OCI-M1 (cell line): ENCODE measurements around the gene PPARA.

Source experiments
- DNase-seq: peaks from one replicate; lab custom pipeline; 2025; lab: John Stamatoyannopoulos, UW

The PPARA gene

DNA sequence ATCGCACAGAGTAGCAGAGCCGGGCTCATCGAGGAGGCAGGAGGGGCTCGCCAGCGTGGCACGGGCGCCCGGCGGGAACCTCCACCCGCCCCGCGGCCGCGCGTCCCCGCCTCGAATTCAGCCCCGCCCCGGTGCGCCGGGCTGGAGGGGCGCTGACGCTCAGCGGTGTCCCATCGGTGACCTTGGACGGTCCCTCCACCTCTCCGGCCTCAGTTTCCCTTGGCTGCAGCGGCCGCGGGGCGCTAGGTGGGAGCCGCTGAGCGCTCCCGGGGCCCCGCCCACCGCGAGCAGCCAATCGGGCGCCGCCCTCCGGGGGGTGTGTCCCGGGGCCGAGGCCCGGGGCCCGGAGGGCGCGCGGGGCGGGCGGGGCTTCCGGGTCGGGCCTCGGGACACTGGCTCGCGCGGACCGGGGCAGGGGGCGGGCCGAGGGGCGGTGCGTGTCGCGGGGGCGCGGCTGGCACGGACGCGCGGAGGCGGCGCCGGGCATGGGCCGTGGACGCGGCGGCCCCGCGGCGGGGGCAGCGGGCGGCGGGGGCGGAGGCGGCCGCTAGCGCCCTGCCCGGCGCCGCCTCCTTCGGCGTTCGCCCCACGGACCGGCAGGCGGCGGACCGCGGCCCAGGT is at the start of gene PPARA:
TSS of gene PPARA (plus strand) at position 493 of the 621 bp plus-strand sequence. CDS start 47,858 bp downstream, outside the sequence.
- peak; percentile 79 for DNase-seq

DNA sequence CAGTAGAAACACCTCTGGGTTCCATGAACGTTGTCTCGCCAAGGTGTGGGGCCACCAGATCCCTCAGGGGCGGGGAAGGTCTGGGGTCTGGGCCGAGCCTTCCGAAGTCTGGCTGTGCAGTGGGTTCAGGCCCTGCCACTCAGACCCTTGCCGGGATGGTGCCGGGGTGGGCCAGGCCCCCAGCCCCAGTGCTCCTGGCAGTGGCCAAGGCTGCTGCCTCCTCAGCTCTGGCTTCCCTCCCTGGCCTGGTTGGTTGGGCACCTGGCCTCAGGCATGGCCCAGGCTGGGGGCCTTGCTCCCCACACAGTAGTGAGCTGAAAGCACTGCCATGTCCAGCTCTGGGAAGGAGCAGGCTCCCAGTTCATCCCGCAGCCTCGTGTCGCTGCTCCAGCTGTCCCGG is 48.2 kb upstream of the PPARA start:
- DNase-seq: no peak

DNA sequence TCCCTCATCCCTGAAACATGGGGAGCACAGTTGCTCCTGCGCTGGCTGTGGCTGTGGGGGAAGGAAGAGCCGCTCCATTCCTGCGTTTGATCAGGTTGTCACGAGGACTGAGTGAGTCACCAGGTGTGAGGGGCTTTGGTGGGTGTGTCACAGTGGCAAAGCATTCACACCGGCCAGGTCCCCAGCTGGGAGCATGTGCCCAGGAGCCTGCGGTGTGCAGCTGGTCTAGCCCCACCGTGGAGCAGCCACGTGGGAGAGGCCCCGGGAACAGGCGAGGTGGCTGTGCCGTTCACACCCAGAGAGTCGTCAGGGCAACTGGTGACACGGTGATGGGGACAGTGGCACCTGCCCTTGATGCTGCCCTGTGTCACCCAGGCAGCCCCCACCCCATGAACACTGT is 47.6 kb upstream of the PPARA start:
- no peak for DNase-seq

DNA sequence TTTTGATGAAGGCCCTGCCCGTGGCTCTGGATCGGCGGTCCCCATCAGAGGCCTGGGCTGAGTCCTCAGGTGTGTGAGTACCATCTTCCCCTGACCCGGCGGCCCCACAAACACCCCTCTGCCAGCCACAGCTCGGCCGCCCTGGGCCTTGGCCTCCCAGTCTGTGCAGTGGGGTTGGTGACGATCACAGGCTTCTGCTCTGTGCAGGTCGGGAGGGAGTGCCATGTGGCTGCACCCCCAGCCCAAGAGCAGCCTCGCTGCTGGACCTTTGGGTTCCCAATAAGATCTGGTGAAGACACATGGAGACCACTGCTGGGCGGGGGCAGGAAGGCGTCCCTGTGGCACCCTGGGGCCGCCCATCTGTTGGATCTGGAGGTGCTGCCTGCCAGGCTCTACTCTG is 47.1 kb upstream of the PPARA start:
- no peak for DNase-seq

DNA sequence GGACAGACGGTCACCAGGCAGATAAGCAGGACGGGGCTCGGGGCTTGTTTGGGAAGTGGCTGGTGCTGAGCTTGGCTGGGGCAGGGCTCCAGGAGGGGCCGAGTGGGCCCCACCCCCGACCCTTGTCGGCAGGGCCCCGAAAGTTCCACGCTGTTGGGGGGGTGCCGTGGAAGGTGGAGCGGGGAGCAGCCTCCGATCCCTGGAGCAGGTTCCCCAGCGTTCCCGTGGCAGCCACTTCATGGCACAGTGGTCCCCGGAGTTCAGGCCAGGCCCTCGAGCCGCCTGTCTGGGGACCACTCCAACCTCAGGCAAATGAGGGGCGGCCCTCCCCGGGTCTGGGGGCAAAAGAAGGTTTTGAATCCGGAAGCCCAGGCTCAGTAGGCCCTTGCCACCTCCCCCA is 46.7 kb upstream of the PPARA start:
- DNase-seq: no peak

DNA sequence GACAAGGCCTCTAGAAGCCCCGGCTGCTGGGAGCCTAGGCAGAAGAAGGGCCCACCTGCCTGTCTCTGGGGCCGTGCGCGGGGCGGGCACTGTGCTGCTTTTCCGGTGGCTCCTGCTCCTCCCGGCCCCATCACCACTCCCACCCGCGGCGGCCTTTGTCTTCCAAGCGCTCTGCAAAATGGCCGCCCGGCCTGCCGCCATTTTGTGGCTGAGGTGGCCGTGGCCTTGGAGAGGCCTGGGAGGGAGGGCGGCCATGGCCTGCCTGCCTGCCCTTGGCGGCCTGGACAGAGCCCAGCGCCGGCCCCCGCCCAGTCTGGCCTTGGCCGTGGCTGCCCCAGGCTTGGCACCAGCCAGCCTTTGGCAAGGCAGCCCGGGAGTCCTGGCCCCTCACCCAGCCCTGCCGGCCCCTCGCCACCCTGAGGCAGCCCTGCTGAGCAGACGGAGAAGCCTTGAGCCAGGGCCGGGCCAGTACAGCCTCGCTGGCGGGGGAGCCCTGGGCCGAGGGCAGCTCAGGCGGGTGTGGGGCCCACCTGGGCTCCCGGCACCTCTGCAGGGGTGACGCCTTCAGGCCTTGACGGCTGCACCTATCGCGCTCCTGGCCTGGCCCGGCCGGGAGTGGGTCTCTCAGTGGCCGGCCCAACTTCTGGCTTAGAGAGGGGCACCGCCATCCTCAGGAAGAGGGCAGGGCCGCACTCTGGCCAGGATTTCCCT is 46.0 kb upstream of the PPARA start:
- DNase-seq: no peak

DNA sequence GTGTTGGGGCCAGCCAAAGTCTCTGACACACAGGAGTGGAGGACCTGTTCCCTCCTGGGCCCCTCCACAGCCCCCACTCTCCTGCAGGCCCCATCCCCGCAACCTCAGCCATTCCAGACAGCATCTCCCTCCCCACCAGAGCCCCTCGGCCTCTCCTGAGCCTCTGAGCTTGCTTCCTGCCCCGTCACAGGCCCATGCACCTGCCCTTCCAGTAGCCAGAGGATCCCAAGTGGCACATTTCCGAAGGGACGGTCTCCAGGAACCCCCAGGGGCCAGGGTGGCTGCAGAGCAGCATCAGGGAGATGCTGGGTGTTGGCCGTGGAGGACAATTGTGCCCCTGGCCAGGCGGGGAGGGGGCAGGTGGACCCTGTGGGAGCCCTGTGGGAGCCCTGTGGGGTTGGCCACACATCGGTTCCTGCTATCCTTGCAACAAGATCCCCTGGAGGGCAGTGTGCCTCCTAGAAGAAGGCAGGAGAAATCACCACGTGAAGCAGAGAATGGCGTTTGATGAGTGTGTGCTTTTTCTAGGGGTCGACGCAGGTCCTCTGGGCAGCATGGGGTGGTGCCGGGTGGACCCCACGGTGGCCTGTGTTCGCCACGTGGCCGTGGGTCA is 45.3 kb upstream of the PPARA start:
- no peak for DNase-seq

DNA sequence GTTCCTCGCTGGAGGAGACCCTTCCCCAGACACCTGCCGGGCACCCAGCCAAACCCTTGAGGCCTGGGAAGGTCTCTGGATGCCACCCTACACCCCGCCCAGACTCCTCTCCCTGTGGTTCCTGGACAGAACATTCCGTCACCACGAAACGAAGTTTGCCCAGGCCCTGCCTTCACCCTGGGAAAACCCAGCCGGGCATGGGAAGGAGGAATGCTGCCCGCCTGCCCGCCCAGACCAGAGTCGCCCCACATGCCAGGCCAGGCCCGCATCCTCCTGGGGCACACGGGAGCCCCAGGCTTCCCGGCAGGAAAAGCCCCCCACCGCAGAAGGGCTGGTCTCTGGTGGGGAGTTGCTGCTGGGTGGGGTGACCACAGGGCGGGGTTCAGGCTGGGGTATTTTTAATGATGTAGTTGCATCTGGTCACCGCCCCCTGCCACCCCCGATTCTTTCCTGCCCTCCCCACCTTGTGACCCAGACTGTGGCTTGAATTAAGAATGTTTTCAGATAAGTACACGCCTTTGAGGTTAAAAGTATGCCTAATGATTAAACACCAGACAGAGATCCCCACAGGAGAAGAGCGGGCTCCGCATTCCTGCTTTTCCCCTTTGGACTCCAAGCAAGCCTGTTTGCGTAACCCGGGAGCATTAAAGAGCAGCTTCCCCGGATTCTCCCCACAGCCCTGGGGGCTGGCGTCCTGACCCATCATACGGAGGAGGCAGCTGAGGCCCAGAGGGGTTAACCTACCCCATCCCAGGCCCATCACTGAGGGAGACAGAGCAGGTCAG is 44.6 kb upstream of the PPARA start:
- DNase-seq: no peak

DNA sequence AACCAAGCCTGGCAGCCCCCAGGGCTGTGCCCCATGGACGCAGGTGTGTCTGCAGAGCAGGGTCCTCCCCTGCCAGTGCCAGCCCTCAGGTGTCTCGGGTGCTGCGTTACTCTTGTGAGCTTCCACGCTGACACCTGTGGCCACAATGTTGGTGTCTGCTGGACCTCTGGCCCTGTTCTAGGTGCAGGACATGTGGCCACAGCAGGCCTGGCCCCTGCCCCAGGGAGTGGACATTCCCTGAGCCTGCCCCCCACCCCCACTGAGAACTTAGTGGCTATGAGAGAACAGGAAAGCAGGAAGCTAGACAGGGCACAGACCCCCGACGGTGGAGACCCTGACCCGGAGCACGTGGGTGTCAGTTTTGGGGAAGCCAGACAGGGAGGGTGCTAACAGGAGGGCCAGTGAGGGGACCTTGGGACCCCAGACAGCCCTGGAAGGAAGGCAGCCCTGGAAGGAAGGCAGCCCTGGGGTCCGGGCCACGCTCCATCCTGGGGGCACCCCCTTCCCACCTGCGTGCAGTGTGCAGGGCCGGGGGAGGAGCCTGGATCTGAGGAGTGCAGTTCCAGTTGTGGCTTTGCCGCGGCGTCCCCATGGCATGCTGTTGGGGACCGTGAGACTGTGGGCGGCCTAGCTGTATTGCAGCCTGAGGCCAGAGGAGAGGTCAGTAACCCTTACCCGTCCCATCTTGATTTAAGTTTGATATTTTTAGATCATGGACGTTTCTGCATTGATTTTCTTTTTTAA is 43.9 kb upstream of the PPARA start:
- DNase-seq: no peak

DNA sequence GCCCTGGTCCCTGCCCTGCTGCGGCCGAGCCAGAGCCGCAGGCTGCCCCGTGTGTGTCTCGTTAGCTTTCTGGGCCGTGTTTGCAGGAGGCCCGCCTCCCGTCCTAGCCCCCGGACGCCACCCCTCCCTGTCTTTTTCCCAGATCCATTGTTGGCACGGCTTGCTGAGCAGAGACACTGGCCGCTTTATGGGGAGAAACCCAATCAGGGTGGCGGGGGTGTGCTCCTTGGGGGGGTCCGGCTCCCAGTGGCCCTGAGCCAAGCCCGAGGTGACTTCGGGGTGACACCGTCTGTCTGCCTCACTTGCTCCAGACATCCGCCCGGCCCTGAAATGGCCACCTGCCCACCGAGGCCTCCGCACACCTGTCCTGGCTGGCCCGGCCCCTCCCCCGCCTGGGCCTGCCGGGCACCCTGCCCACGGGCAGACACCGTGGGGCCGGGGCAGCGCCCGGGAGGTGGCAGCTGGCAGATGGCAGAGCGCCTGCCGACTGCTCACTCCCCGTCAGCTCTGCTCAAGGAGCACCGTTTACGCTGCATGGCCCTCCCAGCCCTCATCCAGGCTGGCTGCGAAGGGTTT is 43.1 kb upstream of the PPARA start:
- DNase-seq: no peak

DNA sequence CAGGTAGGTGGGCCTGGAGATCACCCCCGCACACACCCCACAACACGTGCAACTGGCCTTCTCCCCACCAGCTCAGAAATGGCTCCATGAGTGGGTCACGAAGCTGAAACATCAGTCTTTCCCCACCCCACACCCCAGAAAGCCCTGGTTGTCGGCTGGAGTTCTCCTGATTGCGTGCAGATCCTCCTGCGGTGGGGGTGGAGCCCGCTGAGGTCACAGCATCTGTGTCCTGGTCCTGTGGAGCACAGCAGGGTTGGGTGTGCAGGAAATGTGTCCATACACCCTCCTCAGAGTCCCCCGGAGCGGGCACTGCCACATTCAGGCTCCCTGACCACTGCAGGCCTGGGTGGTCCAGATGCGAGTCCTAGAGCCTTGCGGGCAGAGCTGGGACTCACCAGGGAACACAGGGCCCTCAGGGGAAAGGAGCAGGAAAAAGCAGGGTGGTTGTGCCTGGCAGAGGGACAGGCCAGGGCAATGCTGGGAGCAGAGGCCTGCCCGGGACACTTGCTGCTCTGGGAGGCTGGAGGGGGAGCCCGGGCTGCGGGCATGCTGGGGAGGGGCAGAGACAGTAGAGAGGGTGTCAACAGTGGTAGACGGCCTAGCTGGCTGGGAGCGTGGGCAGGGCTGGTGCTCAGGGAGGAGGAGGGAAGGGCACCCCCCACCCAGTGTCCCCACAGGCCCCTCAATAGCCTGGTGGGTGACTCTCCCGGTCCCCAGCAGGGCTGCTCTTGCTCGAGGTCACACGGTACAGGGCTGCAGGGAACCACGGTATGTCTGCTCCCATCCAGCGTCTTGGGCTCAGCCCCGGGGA is 42.4 kb upstream of the PPARA start:
- DNase-seq: no peak

DNA sequence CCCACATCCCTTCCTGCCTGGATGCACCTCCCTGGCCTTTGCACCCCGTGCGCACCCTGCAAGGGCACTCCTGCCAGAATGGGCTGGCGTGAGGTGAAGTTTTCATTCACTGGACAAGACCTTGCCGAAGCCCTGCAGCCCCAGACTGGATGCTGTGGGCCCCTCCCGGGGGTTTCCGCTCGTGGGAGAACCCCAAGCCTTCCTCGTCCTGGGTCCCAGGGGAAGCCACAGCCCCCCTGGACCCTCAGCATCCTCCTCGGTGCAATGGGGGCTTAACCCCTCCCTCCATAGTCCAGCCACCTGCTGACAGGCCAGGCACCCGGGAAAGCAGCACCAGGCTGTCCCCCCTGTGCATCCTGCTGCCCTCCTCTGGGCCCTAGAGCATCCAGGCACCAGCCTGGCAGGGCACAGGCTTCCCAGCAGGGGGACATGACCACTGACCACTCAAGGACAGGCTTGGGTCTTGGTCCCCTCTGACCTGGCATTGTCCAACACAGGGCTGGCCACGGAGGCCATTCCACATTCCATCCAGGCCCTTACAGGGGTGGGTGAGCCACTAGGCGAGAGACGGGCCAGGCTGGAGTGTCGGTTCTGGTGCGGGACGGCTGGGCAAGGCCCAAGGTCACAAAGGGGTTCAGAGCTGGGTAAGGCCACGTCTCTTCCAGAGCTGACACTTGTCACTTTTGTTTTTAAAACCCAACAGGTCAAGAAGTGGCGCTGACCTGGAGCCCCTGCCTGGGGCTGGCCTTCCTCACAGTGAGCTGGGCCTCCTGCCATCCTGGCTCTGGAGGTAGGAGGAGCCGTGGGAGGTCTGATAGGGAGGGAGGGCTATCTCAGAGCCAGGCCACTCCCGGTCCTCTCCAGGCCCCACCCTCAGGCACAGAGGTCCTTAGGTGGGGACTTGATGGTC is 41.5 kb upstream of the PPARA start:
- peak; percentile 9 for DNase-seq

DNA sequence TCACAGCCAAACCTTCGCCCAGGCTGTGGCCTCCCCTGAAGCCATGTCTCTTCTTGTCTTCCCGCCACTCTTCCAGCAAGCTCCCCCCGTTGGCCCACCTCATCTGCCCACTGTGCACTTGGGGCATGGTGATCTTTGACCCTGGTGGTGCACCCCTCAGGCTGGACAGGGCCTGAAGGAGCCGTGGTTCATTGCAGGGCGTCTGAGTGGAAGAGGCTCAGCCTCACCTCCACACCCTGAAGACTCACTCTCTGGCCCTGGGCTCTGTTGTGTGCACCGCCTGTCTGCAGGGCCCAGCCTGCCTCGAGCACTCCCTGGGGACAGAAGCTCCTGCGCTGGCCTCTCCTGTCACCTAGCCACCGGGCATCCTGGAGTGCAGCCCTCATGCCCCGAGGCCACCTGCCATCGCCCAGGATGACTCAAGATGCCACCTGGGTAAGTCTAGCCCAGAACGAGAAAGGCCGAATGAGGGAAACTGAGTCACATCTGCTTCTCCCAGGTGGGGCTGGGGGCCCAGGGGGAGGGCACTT is 40.8 kb upstream of the PPARA start:
- no peak for DNase-seq

DNA sequence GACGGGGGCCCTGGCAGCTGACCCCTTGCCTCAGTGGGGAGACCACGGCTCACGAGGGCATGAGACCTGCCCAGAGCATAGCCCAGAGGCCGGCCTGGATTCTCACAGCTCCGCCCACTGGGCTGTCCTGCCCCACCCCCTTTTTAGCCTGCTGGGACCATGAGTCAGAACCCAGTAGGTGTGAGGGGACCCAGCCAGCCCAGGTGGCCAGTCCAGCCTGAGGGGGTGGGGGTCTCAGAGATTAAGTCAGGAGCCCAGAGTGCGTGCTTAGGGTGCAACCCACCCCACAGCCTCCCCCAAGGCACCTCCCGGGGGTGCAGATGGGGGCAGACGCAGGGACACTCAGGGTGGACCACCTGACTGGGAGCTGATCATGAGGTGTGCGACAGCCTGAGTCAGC is 40.1 kb upstream of the PPARA start:
- DNase-seq: peak; percentile 7

DNA sequence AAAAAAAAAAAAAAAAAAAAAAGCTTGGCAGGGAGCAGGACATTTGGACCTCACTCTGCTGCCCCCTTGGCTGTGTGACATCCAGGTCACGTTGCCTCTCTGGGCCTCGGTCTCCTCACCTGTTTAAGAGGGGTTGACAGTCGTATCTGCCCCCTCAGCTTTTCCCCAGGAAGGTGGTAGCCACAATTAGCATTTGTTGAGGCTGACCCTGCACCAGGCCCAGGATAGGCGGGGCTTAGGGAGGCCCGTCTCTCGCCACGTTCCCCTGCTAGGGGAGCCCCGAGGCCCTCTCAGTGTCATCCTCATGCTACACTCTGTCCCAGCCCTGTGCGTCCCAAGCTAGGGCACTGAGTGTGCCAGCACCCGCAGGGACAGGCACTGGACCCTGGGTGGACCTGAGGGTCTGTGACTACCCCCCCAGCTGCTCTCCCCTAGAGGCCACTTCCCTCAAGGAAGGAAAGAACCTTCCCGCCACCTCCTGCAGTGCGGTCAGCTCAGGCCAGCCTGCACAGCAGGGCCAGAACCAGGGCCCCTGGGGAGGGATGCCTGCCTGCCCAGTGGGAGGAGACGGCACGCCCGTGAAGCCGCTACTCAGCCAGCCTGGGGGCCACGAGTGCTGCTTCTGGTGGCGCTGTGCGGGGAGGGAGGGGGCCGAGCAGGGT is 38.5 kb upstream of the PPARA start:
- DNase-seq: no peak

DNA sequence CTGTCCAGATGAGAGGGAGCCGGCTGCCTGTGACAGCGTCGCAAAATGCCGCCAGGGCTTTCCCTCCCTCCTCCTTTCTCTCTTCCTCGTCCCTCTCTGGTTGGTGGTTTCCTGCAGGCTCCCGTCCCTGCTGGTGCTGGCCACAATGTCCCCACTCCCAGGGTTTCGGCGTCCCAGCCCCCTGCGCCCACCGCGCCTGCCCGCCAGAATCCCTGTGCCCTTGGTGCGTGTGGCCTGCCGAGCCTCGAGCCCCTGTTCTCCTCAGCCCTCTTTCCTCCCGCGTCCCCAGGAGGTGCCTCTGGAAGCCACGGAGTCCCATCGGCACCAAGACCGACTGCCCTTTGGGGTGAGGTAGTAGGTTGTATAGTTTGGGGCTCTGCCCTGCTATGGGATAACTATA is 37.9 kb upstream of the PPARA start:
- no peak for DNase-seq

DNA sequence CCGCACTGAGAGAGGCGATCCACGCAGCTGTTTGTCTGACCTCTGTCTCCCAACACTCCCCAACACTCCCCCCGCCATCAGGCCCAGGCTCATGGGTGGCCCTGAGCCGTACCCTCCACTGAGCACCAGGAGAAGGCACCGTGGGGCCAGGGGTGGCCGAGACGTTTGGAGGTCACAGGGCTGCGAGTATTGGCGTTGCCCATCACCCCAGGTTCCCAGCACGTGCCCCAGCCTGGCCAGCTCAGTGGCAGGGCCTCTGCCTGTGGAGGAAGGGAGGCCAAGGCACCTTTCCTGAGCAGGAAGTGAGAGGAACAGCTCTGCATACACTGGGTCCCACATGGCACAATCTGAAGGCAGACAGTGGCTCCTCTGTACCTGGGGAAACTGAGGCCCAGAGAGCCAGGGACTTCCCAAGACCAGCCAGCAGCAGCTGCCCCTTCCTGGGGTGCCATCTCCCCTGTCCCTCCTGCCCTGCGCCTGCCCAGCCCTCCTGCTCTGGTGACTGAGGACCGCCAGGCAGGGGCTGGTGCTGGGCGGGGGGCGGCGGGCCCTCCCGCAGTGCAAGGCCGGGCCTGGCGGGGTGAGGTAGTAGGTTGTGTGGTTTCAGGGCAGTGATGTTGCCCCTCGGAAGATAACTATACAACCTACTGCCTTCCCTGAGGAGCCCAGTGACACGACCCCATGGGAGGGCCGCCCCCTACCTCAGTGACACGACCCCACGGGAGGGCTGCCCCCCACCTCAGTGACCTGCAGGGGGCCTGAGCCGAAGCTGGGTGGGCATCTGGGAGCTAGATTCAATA is 37.0 kb upstream of the PPARA start:
- no peak for DNase-seq

DNA sequence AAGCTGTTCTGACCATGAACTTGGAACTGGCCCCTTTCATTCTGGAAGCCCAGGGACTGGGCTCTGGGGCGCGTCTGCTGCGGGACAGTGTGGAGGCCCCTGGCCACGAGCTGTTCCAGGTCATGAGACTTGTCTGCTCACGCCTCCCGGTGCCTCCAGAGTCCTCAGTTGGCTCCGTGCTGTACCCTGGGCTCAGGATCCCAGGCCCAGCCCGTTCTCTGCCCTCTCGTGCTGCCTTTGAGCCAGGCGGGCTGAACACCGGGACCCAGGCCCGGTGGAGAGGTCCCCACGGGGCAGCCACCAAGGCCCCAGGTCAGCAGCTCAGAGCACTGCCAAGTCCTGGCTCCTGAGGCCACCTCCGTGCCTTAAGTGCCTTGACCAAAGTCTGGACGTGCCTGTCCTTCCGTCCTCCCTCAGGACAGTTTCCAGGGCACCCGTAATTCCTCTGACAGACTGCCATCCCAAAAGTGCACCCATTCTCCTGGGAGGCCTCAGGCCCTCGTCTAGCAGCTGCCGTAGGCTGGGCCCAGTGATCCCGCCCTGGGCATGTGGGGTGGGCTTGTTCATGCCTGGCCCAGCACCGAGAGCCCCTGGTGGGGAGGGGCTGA is 36.3 kb upstream of the PPARA start:
- DNase-seq: no peak
